Upper lobe of left lung (tissue), 6 donors: ENCODE results near the gene ZFHX3. TPM values are rescaled to one million over a fixed set of nuclear protein-coding genes. Genes with fewer than 3 reads are reported as not detected.
A peak's percentile ranks its signal among the peaks of the same experiment; 100 is the strongest.

ENCODE experiments used
- ATAC-seq, 2 donors: fragments of 200-7000 bp; cut with Tn5 transposase; one replicate each; pipeline ENCODE4 v1.9.1; 2022; ENCODE audit warnings: mild to moderate bottlenecking in 2 of 2, moderate library complexity in 2 of 2; ENCODE audit not compliant: low FRiP score in 2 of 2
- DNase-seq, 2 donors: peaks; one replicate each; pipeline ENCODE4 v3.0.0-alpha.2; 2019 to 2020
- H3K27ac ChIP-seq, 4 donors: fragments of 200-600 bp; sonication (generic); one replicate each; pipeline ENCODE4 v1.5.1; 2016 to 2019
- H3K27me3 ChIP-seq, 4 donors: fragments of 200-600 bp; sonication (generic); one replicate each; pipeline ENCODE4 v1.5.1; 2017 to 2019
- H3K36me3 ChIP-seq, 4 donors: fragments of 200-600 bp; sonication (generic); one replicate each; pipeline ENCODE4 v1.5.1; 2016 to 2019
- H3K4me1 ChIP-seq, 4 donors: fragments of 200-600 bp; sonication (generic); one replicate each; pipeline ENCODE4 v1.5.1; 2018 to 2019
- H3K4me3 ChIP-seq, 4 donors: fragments of 200-600 bp; sonication (generic); one replicate each; pipeline ENCODE4 v1.5.1; 2017 to 2019; ENCODE audit warnings: mild to moderate bottlenecking in 2 of 4, moderate library complexity in 1 of 4
- H3K9me3 ChIP-seq, 4 donors: fragments of 200-600 bp; sonication (generic); one replicate each; pipeline ENCODE4 v1.5.1; 2018 to 2019
- CTCF ChIP-seq, 6 experiments: fragments of 450-650 bp in 4 of 6; fragments of 200-600 bp in 2 of 6; sonication (generic) in 2 of 6; IDR thresholded peaks; one replicate each; pipeline ENCODE4 v1.5.1; 2016 to 2019; ENCODE audit warnings: antibody characterized with exemption in 6 of 6
- EP300 ChIP-seq, 4 donors: sonication (generic); formaldehyde crosslinking; IDR thresholded peaks; one replicate each; pipeline ENCODE4 v1.5.1; 2017; ENCODE audit warnings: antibody characterized with exemption in 4 of 4, control low read depth in 2 of 4
- POLR2A ChIP-seq, 4 donors: fragments of 450-650 bp; IDR thresholded peaks; one replicate each; pipeline ENCODE4 v1.5.1; 2016 to 2017; ENCODE audit warnings: antibody characterized with exemption in 4 of 4, mild to moderate bottlenecking in 2 of 4
- POLR2AphosphoS5 ChIP-seq, 2 donors: sonication (generic); formaldehyde crosslinking; IDR thresholded peaks; one replicate each; pipeline ENCODE4 v1.5.1; 2017; ENCODE audit warnings: antibody characterized with exemption in 2 of 2
- WGBS, 2 donors: methylation state at CpG; one replicate each; pipeline ENCODE4 v1.1.5; 2017 to 2018; 5-methylcytosine and 5-hydroxymethylcytosine counted together
- total RNA-seq, 6 donors: library from RNA; depleted of rRNA in 4 of 6; stranded (reverse); fragments of >200 nt in 4 of 6; gene quantifications; one replicate each; pipeline versions ENCODE4 v1.1.0 to v1.2.1, GENCODE V29; 2016 to 2021
- donor health status: DM: no; HTN: no; CAD: no; lungs with moderate emphysema.
- donor health status: DM: no; HTN: yes; CAD: no; lungs with severe emphysema.

ZFHX3 gene
- total RNA-seq, 6 donors from 2014 or later = 22.4 to 40.3 (median 27.0) TPM

GRCh38 chr16:72950669-72951068 is 97.3 kb downstream of the ZFHX3 start:
- TF ChIP-seq EP300 (IDR thresholded peaks at IDR 0.05) (no peak), CTCF (IDR thresholded peaks at IDR 0.05) (no peak), POLR2A (IDR thresholded peaks at IDR 0.05) (no peak), POLR2AphosphoS5 (IDR thresholded peaks at IDR 0.05) (no peak)

GRCh38 chr16:72948238-72948829 is 99.6 kb downstream of the ZFHX3 start:
- peaks cover 11 to 24% (median 12%) of the 10 kb centered on the region in 4 donors for H3K4me1 ChIP-seq
- no peak for DNase-seq
- peak overlapping the region in 1 of 4 donors; percentile 48 for H3K27ac ChIP-seq
- TF ChIP-seq POLR2A (IDR thresholded peaks at IDR 0.05) (no peak), CTCF (IDR thresholded peaks at IDR 0.05) (no peak), POLR2AphosphoS5 (IDR thresholded peaks at IDR 0.05) (no peak), EP300 (IDR thresholded peaks at IDR 0.05) (no peak)
- H3K9me3 ChIP-seq = no peaks in the 10 kb centered on the region
- no peak overlapping the region for H3K4me3 ChIP-seq
- H3K36me3 ChIP-seq = peaks cover 0 to 19% (median 10%) of the 10 kb centered on the region in 4 donors
- 88 to 93% methylated on average over 17 of the region's 17 CpGs for WGBS, 2 donors
- ATAC-seq = no peak
- no peaks in the 10 kb centered on the region for H3K27me3 ChIP-seq

More at GRCh38 chr16:72950669-72951068, 97.3 kb downstream of the ZFHX3 start:
- peak in 1 of 2 donors; percentile 74 for DNase-seq
- peaks cover 0 to 19% (median 10%) of the 10 kb centered on the region in 4 donors for H3K36me3 ChIP-seq
- H3K9me3 ChIP-seq = no peaks in the 10 kb centered on the region
- no peaks in the 10 kb centered on the region for H3K27me3 ChIP-seq
- H3K27ac ChIP-seq = no peak overlapping the region
- 97 to 98% methylated on average over 11 to 20 of the region's 20 CpGs for WGBS, 2 donors
- H3K4me3 ChIP-seq = no peak overlapping the region
- no peak for ATAC-seq
- peaks cover 6 to 24% (median 12%) of the 10 kb centered on the region in 4 donors for H3K4me1 ChIP-seq

GRCh38 chr16:72947379-72948237 is 100.3 kb downstream of the ZFHX3 start:
- Histone ChIP-seq H3K27me3 (no peaks in the 10 kb centered on the region), H3K4me1 (peaks cover 6 to 21% (median 12%) of the 10 kb centered on the region in 4 donors), H3K27ac (peak overlapping the region in 3 of 4 donors; percentile 25 to 48 (median 46)), H3K4me3 (no peak overlapping the region), H3K36me3 (peaks cover 0 to 19% (median 10%) of the 10 kb centered on the region in 4 donors), H3K9me3 (no peaks in the 10 kb centered on the region)
- DNase-seq (peak in 1 of 2 donors; percentile 30), ATAC-seq (peak in 1 of 2 donors; percentile 47)
- TF ChIP-seq POLR2A (IDR thresholded peaks at IDR 0.05) (no peak), EP300 (IDR thresholded peaks at IDR 0.05) (no peak), CTCF (IDR thresholded peaks at IDR 0.05) (no peak), POLR2AphosphoS5 (IDR thresholded peaks at IDR 0.05) (no peak)
- WGBS, 2 donors = 65 to 72% methylated on average over 24 to 26 of the region's 26 CpGs

- Histone ChIP-seq H3K36me3 (peaks cover 0 to 19% (median 10%) of the 10 kb centered on the region in 4 donors), H3K4me1 (peaks cover 5 to 18% (median 12%) of the 10 kb centered on the region in 4 donors), H3K27me3 (no peaks in the 10 kb centered on the region), H3K4me3 (no peak overlapping the region), H3K9me3 (no peaks in the 10 kb centered on the region), H3K27ac (peak overlapping the region in 3 of 4 donors; percentile 35 to 48 (median 46))
- DNase-seq (no peak), ATAC-seq (peak; percentile 23 to 48)
- 73 to 76% methylated on average over 15 of the region's 15 CpGs for WGBS, 2 donors
- peak in 1 of 2 donors; percentile 31 for TF ChIP-seq POLR2AphosphoS5 (IDR thresholded peaks at IDR 0.05)
- TF ChIP-seq CTCF (IDR thresholded peaks at IDR 0.05) = no peak
Observed at GRCh38 chr16:72946474-72947194, 101.3 kb downstream of the ZFHX3 start.
